OCI-M2 (cell line): ENCODE results near the gene ALDH1A2.

Experiments
- DNase-seq: peaks from one replicate; lab custom pipeline; 2025; ENCODE audit not compliant: unreplicated experiment; lab: John Stamatoyannopoulos, UW

The ALDH1A2 gene

DNA sequence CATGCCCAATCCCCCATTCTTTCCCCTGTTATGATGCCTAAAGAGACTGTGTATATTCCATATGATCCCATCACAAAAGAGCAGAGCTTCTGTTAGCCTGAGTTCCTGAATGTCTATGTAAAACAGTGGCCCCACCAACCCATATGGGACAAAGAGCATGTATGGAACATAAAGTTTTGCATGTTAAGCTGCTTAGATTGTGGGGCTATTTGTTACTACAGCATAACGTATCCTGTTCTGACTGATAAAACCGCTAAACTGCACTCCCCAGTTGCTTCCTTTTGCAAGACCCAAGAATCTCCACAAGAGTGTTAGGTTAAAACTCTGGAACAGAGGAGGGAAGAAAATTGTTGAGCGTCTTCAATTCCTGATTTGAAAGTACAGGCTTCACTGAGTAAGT, 154.8 kb downstream of the ALDH1A2 start:
- DNase-seq, result no peak

- no peak for DNase-seq
Observed at GRCh38 chr15:57909388-57909787, 156.1 kb downstream of the ALDH1A2 start.

- no peak for DNase-seq
Observed at GRCh38 chr15:57903626-57904025, 161.9 kb downstream of the ALDH1A2 start.
